BLaER1 (cell line): ENCODE measurements around the gene RIPOR2.

Experiments
- H3K27ac ChIP-seq: shearing (Covaris generic); formaldehyde crosslinking; 2 replicates; pipeline ENCODE4 v1.8.1; 2022
- H3K27me3 ChIP-seq: shearing (Covaris generic); formaldehyde crosslinking; 2 replicates; pipeline ENCODE4 v1.8.1; 2022
- H3K36me3 ChIP-seq: shearing (Covaris generic); formaldehyde crosslinking; 2 replicates; pipeline ENCODE4 v1.8.1; 2022
- H3K4me1 ChIP-seq: shearing (Covaris generic); formaldehyde crosslinking; 2 replicates; pipeline ENCODE4 v1.8.1; 2022
- H3K4me2 ChIP-seq: shearing (Covaris generic); formaldehyde crosslinking; 2 replicates; pipeline ENCODE4 v1.8.1; 2022
- H3K4me3 ChIP-seq: shearing (Covaris generic); formaldehyde crosslinking; 2 replicates; pipeline ENCODE4 v1.8.1; 2022
- H3K9ac ChIP-seq: shearing (Covaris generic); formaldehyde crosslinking; 2 replicates; pipeline ENCODE4 v1.8.1; 2022
- H3K9me3 ChIP-seq: shearing (Covaris generic); formaldehyde crosslinking; 2 replicates; pipeline ENCODE4 v1.8.1; 2022
- H4K20me1 ChIP-seq: shearing (Covaris generic); formaldehyde crosslinking; 2 replicates; pipeline ENCODE4 v1.8.1; 2022
- Cebpa-rat ChIP-seq: shearing (Covaris generic); IDR thresholded peaks from 2 replicates; pipeline ENCODE4 v1.8.1; 2022

The RIPOR2 gene

GRCh38 chr6:24874128-24874527 lies 61.6 kb downstream of the RIPOR2 start:
- Histone ChIP-seq H3K27ac (no peak overlapping the region), H4K20me1 (no peaks in the 10 kb centered on the region), H3K27me3 (no peaks in the 10 kb centered on the region), H3K4me1 (peaks cover 20% of the 10 kb centered on the region), H3K4me2 (no peak overlapping the region), H3K4me3 (no peak overlapping the region), H3K9ac (no peak overlapping the region), H3K9me3 (peaks cover 25% of the 10 kb centered on the region), H3K36me3 (peaks cover 65% of the 10 kb centered on the region)
- no peak for TF ChIP-seq Cebpa-rat

- H3K27ac ChIP-seq = no peak overlapping the region
- no peaks in the 10 kb centered on the region for H3K27me3 ChIP-seq
- H3K4me3 ChIP-seq = no peak overlapping the region
- no peaks in the 10 kb centered on the region for H4K20me1 ChIP-seq
- H3K9ac ChIP-seq = no peak overlapping the region
- H3K4me1 ChIP-seq = peaks cover 20% of the 10 kb centered on the region
- TF ChIP-seq Cebpa-rat = no peak
- H3K4me2 ChIP-seq = no peak overlapping the region
- H3K36me3 ChIP-seq = peaks cover 74% of the 10 kb centered on the region
- H3K9me3 ChIP-seq = peaks cover 13% of the 10 kb centered on the region
These were observed 63.0 kb downstream of the RIPOR2 start for GRCh38 chr6:24872779-24873178.

GRCh38 chr6:24868765-24869164 lies 67.0 kb downstream of the RIPOR2 start:
- TF ChIP-seq Cebpa-rat = no peak
- no peaks in the 10 kb centered on the region for H3K4me1 ChIP-seq

DNA sequence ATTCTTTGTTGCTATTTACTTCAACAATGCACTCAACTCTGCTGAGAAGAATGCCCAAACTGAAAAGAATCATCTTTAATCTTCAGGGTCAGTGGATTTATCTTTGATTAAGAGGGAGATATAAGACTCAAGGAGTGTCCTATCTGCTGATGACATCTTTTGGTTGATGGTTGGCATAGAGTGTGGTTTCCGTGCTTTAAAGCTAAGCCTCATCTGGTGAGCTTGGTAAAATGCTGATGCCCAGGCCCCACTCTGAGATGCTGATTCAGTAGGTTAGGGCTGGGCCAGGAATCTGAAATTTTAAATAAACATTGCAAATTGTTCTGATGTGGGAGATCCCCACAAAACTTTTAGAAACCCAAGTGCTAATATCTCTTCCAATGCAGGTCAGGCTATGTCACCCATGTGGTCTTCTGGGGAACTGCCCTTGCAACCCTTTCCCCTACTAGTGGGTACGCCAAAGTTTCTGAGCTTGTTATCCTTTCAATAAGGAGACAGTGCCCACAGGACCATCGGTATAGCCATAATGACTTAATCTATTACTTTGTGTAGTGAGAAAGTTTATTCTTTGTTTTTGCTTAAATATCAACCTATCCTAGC lies 68.6 kb downstream of the RIPOR2 start:
- H3K9me3 ChIP-seq = no peaks in the 10 kb centered on the region
- no peak overlapping the region for H3K4me2 ChIP-seq
- peaks cover 11% of the 10 kb centered on the region for H3K4me1 ChIP-seq
- H3K9ac ChIP-seq = no peak overlapping the region
- TF ChIP-seq Cebpa-rat = no peak
- H3K36me3 ChIP-seq = peaks cover 71% of the 10 kb centered on the region
- no peak overlapping the region for H3K27ac ChIP-seq
- H4K20me1 ChIP-seq = no peaks in the 10 kb centered on the region
- no peak overlapping the region for H3K4me3 ChIP-seq
- no peaks in the 10 kb centered on the region for H3K27me3 ChIP-seq

More at GRCh38 chr6:24868765-24869164, 67.0 kb downstream of the RIPOR2 start:
- Histone ChIP-seq H3K9ac (no peak overlapping the region), H3K27ac (no peak overlapping the region), H3K4me2 (no peak overlapping the region), H3K4me3 (no peak overlapping the region), H3K27me3 (no peaks in the 10 kb centered on the region), H4K20me1 (no peaks in the 10 kb centered on the region), H3K9me3 (no peaks in the 10 kb centered on the region), H3K36me3 (peaks cover 74% of the 10 kb centered on the region)

DNA sequence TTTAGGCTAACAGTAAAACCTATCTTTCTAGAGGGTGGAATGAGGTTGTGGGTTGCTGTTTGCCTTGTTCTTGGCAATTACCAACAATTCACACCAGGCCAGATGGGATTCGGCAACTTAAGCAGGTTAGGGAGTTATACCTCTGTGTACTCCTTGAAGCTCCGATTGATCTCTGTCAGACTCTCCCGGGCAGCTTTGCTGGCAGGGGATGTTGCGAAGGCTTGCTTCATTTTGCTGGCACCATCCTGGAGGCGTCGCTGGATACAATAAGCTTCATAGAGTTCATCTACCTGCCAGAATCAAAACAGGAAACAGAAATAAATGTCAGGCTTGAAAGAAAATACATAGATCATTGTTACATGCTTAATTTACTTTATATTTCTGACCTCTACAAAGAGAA lies 70.6 kb downstream of the RIPOR2 start:
- no peak overlapping the region for H3K9ac ChIP-seq
- H3K27me3 ChIP-seq = no peaks in the 10 kb centered on the region
- peaks cover 16% of the 10 kb centered on the region for H3K4me1 ChIP-seq
- H3K9me3 ChIP-seq = no peaks in the 10 kb centered on the region
- no peak overlapping the region for H3K4me3 ChIP-seq
- no peak for TF ChIP-seq Cebpa-rat
- peaks cover 68% of the 10 kb centered on the region for H3K36me3 ChIP-seq
- no peaks in the 10 kb centered on the region for H4K20me1 ChIP-seq
- no peak overlapping the region for H3K4me2 ChIP-seq
- H3K27ac ChIP-seq = no peak overlapping the region

GRCh38 chr6:24864343-24864742 lies 71.4 kb downstream of the RIPOR2 start:
- Histone ChIP-seq H3K27me3 (no peaks in the 10 kb centered on the region), H3K9ac (no peak overlapping the region), H3K4me3 (no peak overlapping the region), H3K9me3 (no peaks in the 10 kb centered on the region), H3K27ac (no peak overlapping the region), H3K4me2 (no peak overlapping the region), H4K20me1 (no peaks in the 10 kb centered on the region), H3K4me1 (peaks cover 16% of the 10 kb centered on the region), H3K36me3 (peaks cover 74% of the 10 kb centered on the region)
- no peak for TF ChIP-seq Cebpa-rat

DNA sequence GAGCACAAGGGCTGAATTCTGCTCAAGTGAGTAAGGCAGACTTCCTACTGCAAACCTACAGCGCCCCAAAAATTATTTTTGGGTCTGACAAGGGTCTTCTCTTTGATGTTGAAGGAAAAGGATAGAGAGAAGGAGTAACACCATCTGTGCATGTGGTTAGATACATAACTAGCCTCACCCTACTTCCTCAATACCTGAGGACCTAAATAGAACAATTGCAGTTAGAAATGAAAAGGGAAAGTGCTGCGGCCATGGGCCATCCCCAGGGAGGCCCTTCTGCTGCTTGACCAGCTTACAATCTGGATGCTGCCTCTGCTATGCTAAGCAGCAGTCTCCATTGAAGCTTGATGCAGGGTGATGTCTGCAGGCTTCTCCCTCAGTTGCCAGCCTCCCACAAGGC lies 73.8 kb downstream of the RIPOR2 start:
- Histone ChIP-seq H3K36me3 (peaks cover 69% of the 10 kb centered on the region), H3K9me3 (no peaks in the 10 kb centered on the region)
- no peak for TF ChIP-seq Cebpa-rat

GRCh38 chr6:24859608-24860200 lies 76.1 kb downstream of the RIPOR2 start:
- no peak overlapping the region for H3K27ac ChIP-seq
- no peaks in the 10 kb centered on the region for H4K20me1 ChIP-seq
- H3K9ac ChIP-seq = no peak overlapping the region
- H3K4me2 ChIP-seq = no peak overlapping the region
- no peak for TF ChIP-seq Cebpa-rat
- no peaks in the 10 kb centered on the region for H3K9me3 ChIP-seq
- peaks cover 62% of the 10 kb centered on the region for H3K4me1 ChIP-seq
- peaks cover 60% of the 10 kb centered on the region for H3K36me3 ChIP-seq
- H3K27me3 ChIP-seq = no peaks in the 10 kb centered on the region
- no peak overlapping the region for H3K4me3 ChIP-seq

More for the DNA sequence above, 73.8 kb downstream of the RIPOR2 start:
- Histone ChIP-seq H3K4me1 (peaks cover 40% of the 10 kb centered on the region), H3K4me3 (no peak overlapping the region), H3K9ac (no peak overlapping the region), H4K20me1 (no peaks in the 10 kb centered on the region), H3K27me3 (no peaks in the 10 kb centered on the region), H3K27ac (peak overlapping the region; percentile 43), H3K4me2 (peak overlapping the region; percentile 61)

- H3K4me1 ChIP-seq = peaks cover 68% of the 10 kb centered on the region
- no peak overlapping the region for H3K4me2 ChIP-seq
- peaks cover 54% of the 10 kb centered on the region for H3K36me3 ChIP-seq
- no peaks in the 10 kb centered on the region for H3K27me3 ChIP-seq
- H3K9ac ChIP-seq = no peak overlapping the region
- H3K27ac ChIP-seq = no peak overlapping the region
- no peak overlapping the region for H3K4me3 ChIP-seq
- TF ChIP-seq Cebpa-rat = no peak
- no peaks in the 10 kb centered on the region for H4K20me1 ChIP-seq
- H3K9me3 ChIP-seq = no peaks in the 10 kb centered on the region
These were observed 76.6 kb downstream of the RIPOR2 start for GRCh38 chr6:24859132-24859531.

GRCh38 chr6:24858177-24858653 lies 77.5 kb downstream of the RIPOR2 start:
- Histone ChIP-seq H3K4me3 (no peak overlapping the region), H3K27me3 (no peaks in the 10 kb centered on the region), H3K9ac (no peak overlapping the region), H3K36me3 (peaks cover 54% of the 10 kb centered on the region), H3K27ac (no peak overlapping the region), H4K20me1 (no peaks in the 10 kb centered on the region), H3K4me2 (peak overlapping the region; percentile 62; the same call in 1 of the 2 replicates), H3K9me3 (no peaks in the 10 kb centered on the region), H3K4me1 (peaks cover 69% of the 10 kb centered on the region)
- peak; percentile 49; the same call in 1 of the 2 replicates for TF ChIP-seq Cebpa-rat
